ENCODE data around the gene ENSA. TPM values are rescaled to one million over a fixed set of nuclear protein-coding genes. Genes with fewer than 3 reads are reported as not detected.
A peak's percentile ranks its signal among the peaks of the same experiment; 100 is the strongest.
"Not testable (repeated sequence)": the region's sequence is repeated elsewhere in the genome, so short reads cannot be mapped to it uniquely, and the experiment has no call there.

Gene ENSA
- polyA plus RNA-seq, 1 donor (not counting 4 experiments of a cell fraction or from before 2014, with no cell fraction given), result 102 TPM

- H2AFZ ChIP-seq (ENCODE audit: control insufficient read depth, low read length), result no peak overlapping the region
- peak overlapping the region; percentile 82 for H3K27ac ChIP-seq (ENCODE audit: control insufficient read depth, insufficient read depth, low read length)
- dilution Hi-C loops (cut with MboI; ENCODE audit: extremely low pct_ligation_motif_present, low sequenced_read_pairs), result no loop called here
- no peaks in the 10 kb centered on the region for H3K27me3 ChIP-seq (ENCODE audit: control insufficient read depth, extremely low read depth, insufficient read depth, low read length)
- peaks cover 4% of the 10 kb centered on the region for H3K79me2 ChIP-seq (ENCODE audit: control insufficient read depth, insufficient read depth, low read length)
- no peaks in the 10 kb centered on the region for H3K9me3 ChIP-seq (ENCODE audit: control insufficient read depth, low read depth, low read length)
- H3K9me1 ChIP-seq (ENCODE audit: control insufficient read depth, extremely low read depth, insufficient read depth, low read length), result no peaks in the 10 kb centered on the region
- peaks cover 24% of the 10 kb centered on the region for H3K4me1 ChIP-seq (ENCODE audit: control insufficient read depth, extremely low read depth, insufficient read depth, low read length)
- H4K20me1 ChIP-seq (ENCODE audit: control insufficient read depth, extremely low read depth, insufficient read depth, low read length), result no peaks in the 10 kb centered on the region
- peak overlapping the region; percentile 23 for H3K9ac ChIP-seq (ENCODE audit: control insufficient read depth, extremely low read depth, insufficient read depth, low read length)
- TF ChIP-seq EZH2 (IDR thresholded peaks at IDR 0.05; ENCODE audit: low read length) (no peak), CTCF (optimal IDR thresholded peaks at IDR 0.05 in 1 of 3, IDR thresholded peaks at IDR 0.05 in 1 of 3, conservative IDR thresholded peaks at IDR 0.05 in 1 of 3; ENCODE audit: extremely low read depth in 1 of 3, insufficient read depth in 2 of 3, low read length in 3 of 3) (no peak)
- FAIRE-seq (no peak), DNase-seq (ENCODE audit: low read depth, low spot score) (no peak)
- no peaks in the 10 kb centered on the region for H3K36me3 ChIP-seq (ENCODE audit: control insufficient read depth in 2 of 2, extremely low read depth in 1 of 2, insufficient read depth in 2 of 2, low read length in 2 of 2)
- H3K4me3 ChIP-seq (ENCODE audit: control insufficient read depth in 2 of 3, extremely low read depth in 1 of 3, insufficient read depth in 2 of 3, low read depth in 1 of 3, low read length in 3 of 3), result no peak overlapping the region
- peak overlapping the region; percentile 54 for H3K4me2 ChIP-seq (ENCODE audit: control insufficient read depth, extremely low read depth, insufficient read depth, low read depth, low read length)
Observed at GRCh38 chr1:150604226-150604588, 25.2 kb downstream of the ENSA start.

GRCh38 chr1:150603711-150604110, 25.7 kb downstream of the ENSA start:
- Histone ChIP-seq H3K9me3 (ENCODE audit: control insufficient read depth, low read depth, low read length) (no peaks in the 10 kb centered on the region), H3K27ac (ENCODE audit: control insufficient read depth, insufficient read depth, low read length) (peak overlapping the region; percentile 82), H3K27me3 (ENCODE audit: control insufficient read depth, extremely low read depth, insufficient read depth, low read length) (no peaks in the 10 kb centered on the region), H3K9ac (ENCODE audit: control insufficient read depth, extremely low read depth, insufficient read depth, low read length) (no peak overlapping the region), H3K4me2 (ENCODE audit: control insufficient read depth, extremely low read depth, insufficient read depth, low read depth, low read length) (no peak overlapping the region), H3K36me3 (ENCODE audit: control insufficient read depth in 2 of 2, extremely low read depth in 1 of 2, insufficient read depth in 2 of 2, low read length in 2 of 2) (no peaks in the 10 kb centered on the region), H3K4me3 (ENCODE audit: control insufficient read depth in 2 of 3, extremely low read depth in 1 of 3, insufficient read depth in 2 of 3, low read depth in 1 of 3, low read length in 3 of 3) (no peak overlapping the region), H2AFZ (ENCODE audit: control insufficient read depth, low read length) (no peak overlapping the region), H4K20me1 (ENCODE audit: control insufficient read depth, extremely low read depth, insufficient read depth, low read length) (no peaks in the 10 kb centered on the region), H3K4me1 (ENCODE audit: control insufficient read depth, extremely low read depth, insufficient read depth, low read length) (peaks cover 23% of the 10 kb centered on the region), H3K79me2 (ENCODE audit: control insufficient read depth, insufficient read depth, low read length) (peaks cover 4% of the 10 kb centered on the region), H3K9me1 (ENCODE audit: control insufficient read depth, extremely low read depth, insufficient read depth, low read length) (no peaks in the 10 kb centered on the region)
- FAIRE-seq (no peak), DNase-seq (ENCODE audit: low read depth, low spot score) (no peak)
- dilution Hi-C loops (cut with MboI; ENCODE audit: extremely low pct_ligation_motif_present, low sequenced_read_pairs), result no loop called here
- TF ChIP-seq CTCF (optimal IDR thresholded peaks at IDR 0.05 in 1 of 3, IDR thresholded peaks at IDR 0.05 in 1 of 3, conservative IDR thresholded peaks at IDR 0.05 in 1 of 3; ENCODE audit: extremely low read depth in 1 of 3, insufficient read depth in 2 of 3, low read length in 3 of 3) (no peak), EZH2 (IDR thresholded peaks at IDR 0.05; ENCODE audit: low read length) (no peak)

- H3K4me2 ChIP-seq (ENCODE audit: control insufficient read depth, extremely low read depth, insufficient read depth, low read depth, low read length); DNase-seq (ENCODE audit: low read depth, low spot score); H3K36me3 ChIP-seq (ENCODE audit: control insufficient read depth in 2 of 2, extremely low read depth in 1 of 2, insufficient read depth in 2 of 2, low read length in 2 of 2); H3K27me3 ChIP-seq (ENCODE audit: control insufficient read depth, extremely low read depth, insufficient read depth, low read length); H3K4me3 ChIP-seq (ENCODE audit: control insufficient read depth in 2 of 3, extremely low read depth in 1 of 3, insufficient read depth in 2 of 3, low read depth in 1 of 3, low read length in 3 of 3); H3K79me2 ChIP-seq (ENCODE audit: control insufficient read depth, insufficient read depth, low read length); H3K9me1 ChIP-seq (ENCODE audit: control insufficient read depth, extremely low read depth, insufficient read depth, low read length); dilution Hi-C loops (cut with MboI; ENCODE audit: extremely low pct_ligation_motif_present, low sequenced_read_pairs); H3K9me3 ChIP-seq (ENCODE audit: control insufficient read depth, low read depth, low read length); H3K27ac ChIP-seq (ENCODE audit: control insufficient read depth, insufficient read depth, low read length); H3K9ac ChIP-seq (ENCODE audit: control insufficient read depth, extremely low read depth, insufficient read depth, low read length); FAIRE-seq; H2AFZ ChIP-seq (ENCODE audit: control insufficient read depth, low read length); H4K20me1 ChIP-seq (ENCODE audit: control insufficient read depth, extremely low read depth, insufficient read depth, low read length): not testable (repeated sequence)
- H3K4me1 ChIP-seq (ENCODE audit: control insufficient read depth, extremely low read depth, insufficient read depth, low read length), result peaks cover 23% of the 10 kb centered on the region
Observed at GRCh38 chr1:150602372-150602771, 27.0 kb downstream of the ENSA start.

All from keratinocyte (primary cell).